Measurements from ENCODE around the gene CCDC167.
A peak's percentile ranks its signal among the peaks of the same experiment; 100 is the strongest.

CCDC167 gene

DNA sequence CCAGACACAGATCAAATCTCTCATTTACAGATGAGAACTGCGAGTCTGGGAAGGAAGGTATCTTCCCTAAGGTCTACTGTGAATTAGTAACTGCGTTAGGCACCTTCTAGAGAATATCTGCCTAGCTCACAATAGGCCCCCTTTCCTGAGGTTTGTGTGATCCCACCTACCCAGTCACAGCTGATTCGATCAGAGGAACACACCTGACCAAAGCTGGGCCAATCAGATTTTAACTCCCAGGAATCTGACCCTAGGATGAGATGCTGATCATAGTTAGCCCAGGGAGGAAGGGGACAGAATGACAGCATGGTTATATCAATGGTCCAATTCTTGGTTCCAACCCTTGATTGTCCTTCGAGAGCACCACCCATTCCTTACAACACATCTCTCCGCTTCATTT lies 7.4 kb upstream of the CCDC167 start:
- DNase-seq (ENCODE audit: low read depth) = no peak
- TF ChIP-seq CTCF (IDR thresholded peaks at IDR 0.05; ENCODE audit: low read depth, low read length) = no peak
- no peak for TF ChIP-seq MYC (IDR thresholded peaks at IDR 0.05; ENCODE audit: low read depth, low read length)
- TF ChIP-seq, protein P1, sequence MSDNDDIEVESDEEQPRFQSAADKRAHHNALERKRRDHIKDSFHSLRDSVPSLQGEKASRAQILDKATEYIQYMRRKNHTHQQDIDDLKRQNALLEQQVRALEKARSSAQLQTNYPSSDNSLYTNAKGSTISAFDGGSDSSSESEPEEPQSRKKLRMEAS (IDR thresholded peaks at IDR 0.05; ENCODE audit: low read depth, low read length) = no peak
- no peak for TF ChIP-seq POLR2A (IDR thresholded peaks at IDR 0.05; ENCODE audit: extremely low read depth, insufficient read length)
- no peak overlapping the region for H3K4me3 ChIP-seq (ENCODE audit: low read depth, low read length)

DNA sequence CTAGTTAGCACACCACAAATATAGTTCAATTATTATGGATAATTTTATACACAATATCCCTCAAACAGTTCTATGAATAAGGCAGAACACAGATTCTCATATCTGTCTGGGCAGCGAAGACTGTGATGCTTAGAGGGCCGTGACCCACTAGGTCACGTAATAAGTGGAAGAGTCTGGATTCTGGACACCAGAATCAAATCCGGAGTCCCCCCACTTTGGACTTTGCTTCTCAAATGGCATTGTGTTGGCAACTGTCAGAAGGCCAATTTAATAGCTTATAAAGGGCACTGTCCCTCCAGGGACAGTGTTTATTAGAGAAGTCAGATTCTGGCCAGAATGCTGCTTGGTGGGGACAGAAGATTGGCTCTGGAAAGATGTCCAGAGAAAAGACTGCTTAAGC lies 6.8 kb upstream of the CCDC167 start:
- no peak for DNase-seq (ENCODE audit: low read depth)
- H3K4me3 ChIP-seq (ENCODE audit: low read depth, low read length) = no peak overlapping the region
- no peak for TF ChIP-seq POLR2A (IDR thresholded peaks at IDR 0.05; ENCODE audit: extremely low read depth, insufficient read length)
- TF ChIP-seq, protein P1 (IDR thresholded peaks at IDR 0.05; ENCODE audit: low read depth, low read length) = no peak
- TF ChIP-seq MYC (IDR thresholded peaks at IDR 0.05; ENCODE audit: low read depth, low read length) = no peak
- TF ChIP-seq CTCF (IDR thresholded peaks at IDR 0.05; ENCODE audit: low read depth, low read length) = no peak

- no peak for DNase-seq (ENCODE audit: low read depth)
- TF ChIP-seq, protein P1 (IDR thresholded peaks at IDR 0.05; ENCODE audit: low read depth, low read length) = no peak
- no peak for TF ChIP-seq POLR2A (IDR thresholded peaks at IDR 0.05; ENCODE audit: extremely low read depth, insufficient read length)
- no peak for TF ChIP-seq CTCF (IDR thresholded peaks at IDR 0.05; ENCODE audit: low read depth, low read length)
- TF ChIP-seq MYC (IDR thresholded peaks at IDR 0.05; ENCODE audit: low read depth, low read length) = no peak
- no peak overlapping the region for H3K4me3 ChIP-seq (ENCODE audit: low read depth, low read length)
These were observed 4.3 kb upstream of the CCDC167 start for GRCh38 chr6:37504024-37504423.

DNA sequence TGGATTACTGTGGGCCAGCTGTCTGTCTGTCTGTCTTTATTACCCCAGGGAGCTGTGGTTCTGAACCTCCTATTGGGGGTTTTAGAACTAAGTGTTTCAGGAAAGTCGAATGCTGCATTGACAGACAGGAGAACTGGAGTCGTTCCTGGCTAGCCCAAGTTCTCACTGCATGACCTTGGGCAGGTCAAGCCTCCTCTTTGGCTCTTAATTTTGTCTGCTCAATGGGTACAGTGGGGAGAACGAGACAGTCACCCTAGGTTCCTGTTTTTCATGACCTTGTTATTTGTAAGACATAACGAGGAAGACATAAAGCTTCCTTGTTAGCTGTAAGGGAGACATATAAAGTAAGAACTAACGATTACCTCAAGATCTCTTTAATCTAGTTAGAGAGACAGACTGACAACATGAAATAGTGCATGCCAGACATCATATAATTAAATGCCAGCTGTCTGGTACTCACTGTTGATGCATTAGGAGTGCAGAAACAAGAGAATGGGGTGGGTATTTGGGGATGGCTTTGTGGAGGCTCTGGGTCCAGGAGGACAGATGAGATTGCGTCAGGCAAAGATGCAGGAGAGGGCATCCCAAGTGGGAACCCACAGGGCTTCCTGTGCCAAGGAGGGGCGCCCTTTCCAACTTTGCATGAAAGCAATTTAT lies 3.7 kb upstream of the CCDC167 start:
- no peak overlapping the region for H3K4me3 ChIP-seq (ENCODE audit: low read depth, low read length)

GRCh38 chr6:37502703-37503291 lies 3.1 kb upstream of the CCDC167 start:
- TF ChIP-seq, protein P1 (IDR thresholded peaks at IDR 0.05; ENCODE audit: low read depth, low read length) = no peak
- TF ChIP-seq CTCF (IDR thresholded peaks at IDR 0.05; ENCODE audit: low read depth, low read length) (no peak), POLR2A (IDR thresholded peaks at IDR 0.05; ENCODE audit: extremely low read depth, insufficient read length) (no peak), MYC (IDR thresholded peaks at IDR 0.05; ENCODE audit: low read depth, low read length) (no peak)
- DNase-seq (ENCODE audit: low read depth) = no peak
- H3K4me3 ChIP-seq (ENCODE audit: low read depth, low read length) = no peak overlapping the region

More for the DNA sequence above, 3.7 kb upstream of the CCDC167 start:
- TF ChIP-seq CTCF (IDR thresholded peaks at IDR 0.05; ENCODE audit: low read depth, low read length) (no peak), MYC (IDR thresholded peaks at IDR 0.05; ENCODE audit: low read depth, low read length) (no peak), POLR2A (IDR thresholded peaks at IDR 0.05; ENCODE audit: extremely low read depth, insufficient read length) (no peak)
- TF ChIP-seq, protein P1 (IDR thresholded peaks at IDR 0.05; ENCODE audit: low read depth, low read length) = no peak
- peak; percentile 42 for DNase-seq (ENCODE audit: low read depth)

Data from NB4 (cell line).